IPS-15b (cell line): ENCODE results near the gene SLC10A7.

Source experiments
- H3K27me3 ChIP-seq: one replicate; pipeline ENCODE4 v1.6.1; 2013; ENCODE audit warnings: low read length; ENCODE audit not compliant: control insufficient read depth, insufficient read depth
- H3K36me3 ChIP-seq: one replicate; pipeline ENCODE4 v1.6.1; 2013; ENCODE audit warnings: low read length; ENCODE audit not compliant: control insufficient read depth, insufficient read depth
- H3K4me1 ChIP-seq: one replicate; pipeline ENCODE4 v1.6.1; 2013; ENCODE audit warnings: mild to moderate bottlenecking, low read length; ENCODE audit not compliant: control insufficient read depth, insufficient read depth
- H3K4me3 ChIP-seq: one replicate; pipeline ENCODE4 v1.5.1; 2013; ENCODE audit warnings: low read depth, low read length
- H3K9ac ChIP-seq: one replicate; pipeline ENCODE4 v1.6.1; 2013; ENCODE audit warnings: low read depth, mild to moderate bottlenecking, low read length
- H3K9me3 ChIP-seq: one replicate; pipeline ENCODE4 v1.6.1; 2013; ENCODE audit warnings: mild to moderate bottlenecking, low read length; ENCODE audit not compliant: control insufficient read depth, insufficient read depth

SLC10A7 gene

GRCh38 chr4:146488495-146489174 is 33.1 kb downstream of the SLC10A7 start:
- Histone ChIP-seq H3K36me3 (no peaks in the 10 kb centered on the region), H3K27me3 (no peaks in the 10 kb centered on the region), H3K4me3 (no peak overlapping the region), H3K9ac (no peak overlapping the region), H3K9me3 (no peaks in the 10 kb centered on the region), H3K4me1 (no peaks in the 10 kb centered on the region)

GRCh38 chr4:146486565-146486964 is 35.2 kb downstream of the SLC10A7 start:
- H3K27me3 ChIP-seq, result no peaks in the 10 kb centered on the region
- no peak overlapping the region for H3K4me3 ChIP-seq
- H3K9me3 ChIP-seq, result no peaks in the 10 kb centered on the region
- no peaks in the 10 kb centered on the region for H3K36me3 ChIP-seq
- H3K9ac ChIP-seq, result no peak overlapping the region
- no peaks in the 10 kb centered on the region for H3K4me1 ChIP-seq

- no peaks in the 10 kb centered on the region for H3K9me3 ChIP-seq
- no peak overlapping the region for H3K9ac ChIP-seq
- H3K27me3 ChIP-seq, result no peaks in the 10 kb centered on the region
- no peaks in the 10 kb centered on the region for H3K36me3 ChIP-seq
- no peaks in the 10 kb centered on the region for H3K4me1 ChIP-seq
- no peak overlapping the region for H3K4me3 ChIP-seq
Observed at GRCh38 chr4:146485968-146486367, 35.8 kb downstream of the SLC10A7 start.

GRCh38 chr4:146482788-146483187 is 39.0 kb downstream of the SLC10A7 start:
- no peak overlapping the region for H3K4me3 ChIP-seq
- no peaks in the 10 kb centered on the region for H3K4me1 ChIP-seq
- H3K36me3 ChIP-seq, result no peaks in the 10 kb centered on the region
- no peak overlapping the region for H3K9ac ChIP-seq
- no peaks in the 10 kb centered on the region for H3K9me3 ChIP-seq
- no peaks in the 10 kb centered on the region for H3K27me3 ChIP-seq

GRCh38 chr4:146481246-146481645 is 40.5 kb downstream of the SLC10A7 start:
- H3K9ac ChIP-seq, result no peak overlapping the region
- H3K4me1 ChIP-seq, result no peaks in the 10 kb centered on the region
- no peaks in the 10 kb centered on the region for H3K27me3 ChIP-seq
- H3K9me3 ChIP-seq, result no peaks in the 10 kb centered on the region
- no peak overlapping the region for H3K4me3 ChIP-seq
- H3K36me3 ChIP-seq, result no peaks in the 10 kb centered on the region

GRCh38 chr4:146478009-146478408 is 43.7 kb downstream of the SLC10A7 start:
- H3K9me3 ChIP-seq, result no peaks in the 10 kb centered on the region
- no peaks in the 10 kb centered on the region for H3K4me1 ChIP-seq

GRCh38 chr4:146477054-146477453 is 44.7 kb downstream of the SLC10A7 start:
- H3K4me3 ChIP-seq, result no peak overlapping the region
- H3K4me1 ChIP-seq, result peaks cover 5% of the 10 kb centered on the region
- H3K36me3 ChIP-seq, result no peaks in the 10 kb centered on the region
- no peak overlapping the region for H3K9ac ChIP-seq
- no peaks in the 10 kb centered on the region for H3K27me3 ChIP-seq
- no peaks in the 10 kb centered on the region for H3K9me3 ChIP-seq

More at GRCh38 chr4:146478009-146478408, 43.7 kb downstream of the SLC10A7 start:
- Histone ChIP-seq H3K9ac (no peak overlapping the region), H3K27me3 (no peaks in the 10 kb centered on the region), H3K4me3 (no peak overlapping the region), H3K36me3 (no peaks in the 10 kb centered on the region)

GRCh38 chr4:146472404-146472803 is 49.3 kb downstream of the SLC10A7 start:
- H3K9me3 ChIP-seq, result no peaks in the 10 kb centered on the region
- no peaks in the 10 kb centered on the region for H3K36me3 ChIP-seq
- no peak overlapping the region for H3K9ac ChIP-seq
- H3K27me3 ChIP-seq, result no peaks in the 10 kb centered on the region
- H3K4me3 ChIP-seq, result no peak overlapping the region
- H3K4me1 ChIP-seq, result peaks cover 5% of the 10 kb centered on the region

- Histone ChIP-seq H3K4me3 (no peak overlapping the region), H3K4me1 (peaks cover 5% of the 10 kb centered on the region), H3K9ac (no peak overlapping the region), H3K9me3 (no peaks in the 10 kb centered on the region), H3K36me3 (no peaks in the 10 kb centered on the region), H3K27me3 (no peaks in the 10 kb centered on the region)
Observed at GRCh38 chr4:146470604-146471003, 51.1 kb downstream of the SLC10A7 start.

- no peak overlapping the region for H3K4me3 ChIP-seq
- H3K4me1 ChIP-seq, result peaks cover 5% of the 10 kb centered on the region
- H3K9me3 ChIP-seq, result no peaks in the 10 kb centered on the region
- H3K27me3 ChIP-seq, result no peaks in the 10 kb centered on the region
- H3K36me3 ChIP-seq, result no peaks in the 10 kb centered on the region
- no peak overlapping the region for H3K9ac ChIP-seq
Observed at GRCh38 chr4:146469022-146469421, 52.7 kb downstream of the SLC10A7 start.

GRCh38 chr4:146465628-146466027 is 56.1 kb downstream of the SLC10A7 start:
- Histone ChIP-seq H3K4me1 (no peaks in the 10 kb centered on the region), H3K9me3 (no peaks in the 10 kb centered on the region), H3K9ac (no peak overlapping the region), H3K27me3 (no peaks in the 10 kb centered on the region), H3K4me3 (no peak overlapping the region), H3K36me3 (no peaks in the 10 kb centered on the region)

- no peaks in the 10 kb centered on the region for H3K9me3 ChIP-seq
- no peak overlapping the region for H3K4me3 ChIP-seq
Observed at GRCh38 chr4:146462251-146462650, 59.5 kb downstream of the SLC10A7 start.

More at GRCh38 chr4:146462251-146462650, 59.5 kb downstream of the SLC10A7 start:
- Histone ChIP-seq H3K9ac (no peak overlapping the region), H3K36me3 (no peaks in the 10 kb centered on the region), H3K4me1 (no peaks in the 10 kb centered on the region), H3K27me3 (no peaks in the 10 kb centered on the region)
